Left ventricle myocardium inferior (tissue), 1 donor: ENCODE measurements around the gene GLYR1. TPM values are rescaled to one million over a fixed set of nuclear protein-coding genes. Genes with fewer than 3 reads are reported as not detected.

ENCODE experiments used
- DNase-seq: peaks from one replicate; pipeline ENCODE4 v3.0.0-alpha.2; 2020
- H3K27ac ChIP-seq: fragments of 200-600 bp; replicated peaks from 2 replicates; pipeline ENCODE4 v1.8.0; 2021
- H3K27me3 ChIP-seq: fragments of 200-600 bp; 2 replicates; pipeline ENCODE4 v1.8.0; 2021; ENCODE audit warnings: low read depth
- H3K36me3 ChIP-seq: fragments of 200-600 bp; 2 replicates; pipeline ENCODE4 v1.8.0; 2021
- H3K4me1 ChIP-seq: fragments of 200-600 bp; 2 replicates; pipeline ENCODE4 v1.8.0; 2021
- H3K4me3 ChIP-seq: fragments of 200-600 bp; 2 replicates; pipeline ENCODE4 v1.8.0; 2021; ENCODE audit warnings: mild to moderate bottlenecking, moderate library complexity
- H3K9me3 ChIP-seq: fragments of 200-600 bp; replicated peaks from 2 replicates; pipeline ENCODE4 v1.8.0; 2021
- CTCF ChIP-seq: fragments of 200-600 bp; IDR thresholded peaks from 2 replicates; pipeline ENCODE4 v1.8.0; 2021; ENCODE audit warnings: antibody characterized with exemption, mild to moderate bottlenecking, borderline replicate concordance
- intact Hi-C: fragments of 100-400 bp; cut with micrococcal nuclease; formaldehyde crosslinking; loops from one replicate; pipeline ENCODE4 v1.11.0; 2022
- total RNA-seq: library from RNA; stranded (reverse); fragmentation: NEBNext Ultra II Directional; extraction: Animal tissue kit (Norgen Biotek cat#: 25700); gene quantifications from one replicate; pipeline ENCODE4 v1.2.1, GENCODE V29; 2021
- donor health status: DM: no; HTN: yes; CAD: no; lungs with severe emphysema.

The GLYR1 gene
- total RNA-seq, 1 donor from 2014 or later = 86.7 TPM

- intact Hi-C loops = no loop called here
- Histone ChIP-seq H3K27me3 (no peaks in the 10 kb centered on the region), H3K4me1 (peaks cover 8% of the 10 kb centered on the region), H3K27ac (no peak overlapping the region), H3K9me3 (no peaks in the 10 kb centered on the region), H3K4me3 (no peak overlapping the region), H3K36me3 (peaks cover 100% of the 10 kb centered on the region)
- TF ChIP-seq CTCF = no peak
- DNase-seq = no peak
Measured at GRCh38 chr16:4876646-4877379, 29.7 kb upstream of the GLYR1 start.

GRCh38 chr16:4874666-4875065, 27.6 kb upstream of the GLYR1 start:
- Histone ChIP-seq H3K27ac (no peak overlapping the region), H3K4me1 (peaks cover 10% of the 10 kb centered on the region), H3K36me3 (peaks cover 100% of the 10 kb centered on the region), H3K9me3 (no peaks in the 10 kb centered on the region), H3K4me3 (no peak overlapping the region), H3K27me3 (no peaks in the 10 kb centered on the region)
- DNase-seq = no peak
- intact Hi-C loops = no loop called here
- no peak for TF ChIP-seq CTCF

GRCh38 chr16:4873091-4873490, 26.0 kb upstream of the GLYR1 start:
- Histone ChIP-seq H3K4me3 (no peak overlapping the region), H3K36me3 (peaks cover 95% of the 10 kb centered on the region), H3K27me3 (no peaks in the 10 kb centered on the region), H3K4me1 (peaks cover 26% of the 10 kb centered on the region), H3K27ac (no peak overlapping the region), H3K9me3 (no peaks in the 10 kb centered on the region)
- intact Hi-C loops = no loop called here
- no peak for DNase-seq
- TF ChIP-seq CTCF = no peak

- no peak overlapping the region for H3K27ac ChIP-seq
- no peaks in the 10 kb centered on the region for H3K27me3 ChIP-seq
- peaks cover 41% of the 10 kb centered on the region for H3K4me1 ChIP-seq
- no peak overlapping the region for H3K4me3 ChIP-seq
- no peak for TF ChIP-seq CTCF
- intact Hi-C loops = no loop called here
- no peak for DNase-seq
- H3K36me3 ChIP-seq = peaks cover 75% of the 10 kb centered on the region
- H3K9me3 ChIP-seq = no peaks in the 10 kb centered on the region
Measured at GRCh38 chr16:4871071-4871470, 24.0 kb upstream of the GLYR1 start.

GRCh38 chr16:4870138-4870671, 23.1 kb upstream of the GLYR1 start:
- DNase-seq = no peak
- Histone ChIP-seq H3K27me3 (no peaks in the 10 kb centered on the region), H3K9me3 (no peaks in the 10 kb centered on the region), H3K36me3 (peaks cover 66% of the 10 kb centered on the region), H3K4me3 (no peak overlapping the region), H3K4me1 (peaks cover 41% of the 10 kb centered on the region), H3K27ac (no peak overlapping the region)
- intact Hi-C loops = no loop called here
- no peak for TF ChIP-seq CTCF
